ENCODE results near the gene DDX56.
A peak's percentile ranks its signal among the peaks of the same experiment; 100 is the strongest.

DNA sequence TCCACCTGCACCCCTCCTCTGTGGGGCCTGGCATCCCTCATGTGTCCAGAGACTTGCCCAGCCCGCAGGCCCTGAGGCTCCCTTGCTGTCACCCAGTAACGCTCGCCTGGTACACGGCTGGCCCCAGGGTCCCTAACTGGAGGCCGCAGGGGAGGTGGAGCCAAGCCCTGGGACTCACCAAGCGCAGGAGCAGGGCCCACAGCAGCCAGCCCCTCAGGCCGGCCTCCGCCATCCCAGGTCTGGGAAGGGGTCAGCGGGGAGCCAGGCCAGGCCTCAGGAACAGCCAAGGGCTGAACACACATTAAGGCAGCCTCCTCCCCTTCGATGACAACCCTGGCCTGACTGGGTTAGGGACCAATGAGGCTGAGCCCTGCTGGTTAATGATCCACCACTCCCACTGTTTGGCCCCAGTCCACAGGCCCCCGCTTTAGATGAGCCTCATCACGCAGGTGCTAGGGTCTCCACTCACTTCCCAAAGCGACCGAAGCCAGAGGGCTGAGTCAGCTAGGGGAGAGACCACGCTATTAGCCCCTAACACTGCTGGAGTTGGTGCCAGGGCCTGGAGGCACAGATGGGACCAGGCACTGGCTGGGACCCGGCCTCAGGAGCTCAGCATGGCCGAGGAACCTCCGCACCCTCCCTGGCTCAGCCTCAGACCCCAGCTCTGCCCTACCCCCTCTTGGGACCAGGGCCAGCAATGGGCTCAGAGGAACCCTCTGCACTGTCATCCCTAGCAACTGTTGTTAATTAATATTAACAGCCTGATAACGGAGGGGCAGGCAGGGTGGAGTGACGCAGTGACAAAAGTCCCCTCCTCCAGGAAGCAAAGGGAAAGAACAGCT lies 32.5 kb downstream of the DDX56 start, which contains the start of gene NPC1L1:
- peak; percentile 86 for TF ChIP-seq POLR2A (IDR thresholded peaks at IDR 0.05)
- TF ChIP-seq, protein P1, sequence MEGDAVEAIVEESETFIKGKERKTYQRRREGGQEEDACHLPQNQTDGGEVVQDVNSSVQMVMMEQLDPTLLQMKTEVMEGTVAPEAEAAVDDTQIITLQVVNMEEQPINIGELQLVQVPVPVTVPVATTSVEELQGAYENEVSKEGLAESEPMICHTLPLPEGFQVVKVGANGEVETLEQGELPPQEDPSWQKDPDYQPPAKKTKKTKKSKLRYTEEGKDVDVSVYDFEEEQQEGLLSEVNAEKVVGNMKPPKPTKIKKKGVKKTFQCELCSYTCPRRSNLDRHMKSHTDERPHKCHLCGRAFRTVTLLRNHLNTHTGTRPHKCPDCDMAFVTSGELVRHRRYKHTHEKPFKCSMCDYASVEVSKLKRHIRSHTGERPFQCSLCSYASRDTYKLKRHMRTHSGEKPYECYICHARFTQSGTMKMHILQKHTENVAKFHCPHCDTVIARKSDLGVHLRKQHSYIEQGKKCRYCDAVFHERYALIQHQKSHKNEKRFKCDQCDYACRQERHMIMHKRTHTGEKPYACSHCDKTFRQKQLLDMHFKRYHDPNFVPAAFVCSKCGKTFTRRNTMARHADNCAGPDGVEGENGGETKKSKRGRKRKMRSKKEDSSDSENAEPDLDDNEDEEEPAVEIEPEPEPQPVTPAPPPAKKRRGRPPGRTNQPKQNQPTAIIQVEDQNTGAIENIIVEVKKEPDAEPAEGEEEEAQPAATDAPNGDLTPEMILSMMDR (IDR thresholded peaks at IDR 0.05): no peak
